Measurements from ENCODE around the gene PTH1R.
A peak's percentile ranks its signal among the peaks of the same experiment; 100 is the strongest.

Gene PTH1R

GRCh38 chr3:46877406-46878125 is at the start of gene PTH1R:
Gene PTH1R, plus strand, starts transcription at chr3:46877721. Its CDS starts 5,839 bp downstream, at chr3:46883560.
- DNase-seq (ENCODE audit: low read depth) = no peak

- peak; percentile 9 for DNase-seq (ENCODE audit: low read depth)
Measured at GRCh38 chr3:46829699-46830208, 47.8 kb upstream of the PTH1R start.

GRCh38 chr3:46830801-46831200 is 46.7 kb upstream of the PTH1R start:
- no peak for DNase-seq (ENCODE audit: low read depth)

DNA sequence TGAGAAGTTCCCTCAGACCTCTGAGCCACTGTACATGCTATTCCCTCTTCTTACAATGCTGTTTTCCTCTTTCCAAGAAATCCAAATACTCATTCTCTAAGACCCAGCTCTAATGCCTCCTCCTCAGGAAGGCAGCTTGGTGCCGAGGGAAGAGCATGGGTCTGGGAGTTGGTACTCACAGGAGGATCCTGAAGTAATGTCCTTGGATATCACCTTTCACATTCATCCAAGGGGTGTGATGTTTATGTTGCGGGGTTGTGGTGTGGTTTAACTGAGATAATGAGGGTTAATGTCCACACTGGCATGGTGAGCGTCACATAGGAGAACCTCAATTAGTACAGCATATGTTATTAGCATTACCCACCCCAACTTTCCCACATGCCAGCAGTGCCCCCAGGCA is 46.2 kb upstream of the PTH1R start:
- no peak for DNase-seq (ENCODE audit: low read depth)

DNA sequence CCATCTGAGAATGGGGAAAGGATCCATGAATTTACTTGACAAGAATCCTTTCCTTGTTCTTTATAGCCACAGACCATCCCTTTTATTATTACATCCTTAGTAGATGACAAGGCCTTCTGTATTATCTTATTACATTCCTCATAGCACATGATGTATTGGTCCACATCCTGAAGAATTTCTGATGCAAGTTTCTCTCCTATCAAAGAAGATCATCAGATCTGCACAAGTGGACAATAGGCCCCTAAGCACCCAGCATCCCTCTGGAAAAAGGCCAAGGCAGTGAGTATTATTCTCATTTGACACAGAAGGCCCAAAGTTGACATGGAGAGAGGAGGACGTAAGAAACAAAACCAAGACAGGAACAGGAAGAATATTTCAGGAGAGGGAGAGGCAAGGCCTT is 45.7 kb upstream of the PTH1R start:
- no peak for DNase-seq (ENCODE audit: low read depth)

DNA sequence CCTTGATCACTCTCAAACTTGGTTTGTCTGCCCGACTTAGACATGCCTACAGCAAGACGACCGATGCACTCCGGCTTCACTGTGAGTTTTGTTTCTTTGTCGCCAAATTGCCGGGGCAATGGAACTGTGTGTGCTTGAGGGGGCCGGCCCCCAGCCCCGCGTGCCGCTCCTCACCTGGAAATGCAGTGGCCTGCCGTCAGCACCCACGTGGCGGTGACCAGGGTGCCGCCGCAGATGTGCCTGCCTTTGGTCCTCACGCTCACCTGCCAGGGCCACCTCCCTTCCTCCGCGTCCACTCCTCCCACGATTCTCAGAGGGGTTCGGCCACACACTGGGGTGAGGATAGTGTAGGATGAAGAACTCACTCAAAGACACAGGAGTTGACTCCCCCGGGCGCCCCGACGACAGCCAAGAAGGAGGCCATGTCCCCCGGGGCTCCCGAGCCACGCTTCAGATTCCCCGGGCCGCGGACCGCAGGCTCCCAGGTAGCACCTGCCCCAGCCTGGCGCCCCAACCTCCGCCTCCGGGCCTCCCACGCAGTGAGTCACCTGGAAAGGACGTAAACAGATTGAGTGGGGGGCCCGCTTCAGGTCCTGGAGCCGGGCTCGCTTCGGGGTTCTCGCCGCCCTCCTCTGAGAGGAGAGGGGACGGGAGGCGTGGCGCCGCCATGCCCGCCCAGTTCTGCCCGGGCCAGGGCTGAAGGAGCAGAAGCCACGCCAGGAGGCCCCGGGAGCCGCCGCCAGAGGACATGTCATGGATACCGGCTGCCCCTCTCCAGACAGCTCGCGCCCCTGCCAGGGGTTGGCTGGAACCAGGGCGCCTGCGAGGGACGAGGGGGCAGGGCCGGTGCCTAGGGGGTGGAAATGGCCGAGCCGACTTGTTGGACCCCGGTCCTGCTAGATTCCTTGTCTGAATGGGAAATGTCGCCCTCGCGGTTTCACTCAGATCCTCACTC is 43.9 kb upstream of the PTH1R start:
- DNase-seq (ENCODE audit: low read depth) = no peak

GRCh38 chr3:46835054-46835453 is 42.5 kb upstream of the PTH1R start:
- no peak for DNase-seq (ENCODE audit: low read depth)

DNA sequence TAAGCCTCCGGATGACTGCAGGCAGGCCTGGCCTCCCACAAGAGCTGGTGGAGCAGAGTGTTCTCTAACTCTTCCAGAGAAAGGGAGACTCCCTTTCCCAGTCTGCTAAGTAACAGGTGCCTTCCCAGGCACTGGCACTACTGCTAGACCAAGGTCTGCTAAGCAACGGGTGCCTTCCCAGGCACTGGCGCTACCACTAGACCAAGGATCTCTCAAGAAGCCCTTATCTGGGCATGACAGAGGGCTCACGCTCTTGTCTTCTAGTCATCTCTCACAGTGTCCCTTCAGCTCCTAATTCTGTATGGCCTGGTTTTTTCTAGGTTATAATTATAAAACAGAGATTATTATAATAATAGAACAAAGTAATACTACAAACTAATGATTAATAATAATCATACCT is 42.0 kb upstream of the PTH1R start:
- DNase-seq (ENCODE audit: low read depth) = no peak

DNA sequence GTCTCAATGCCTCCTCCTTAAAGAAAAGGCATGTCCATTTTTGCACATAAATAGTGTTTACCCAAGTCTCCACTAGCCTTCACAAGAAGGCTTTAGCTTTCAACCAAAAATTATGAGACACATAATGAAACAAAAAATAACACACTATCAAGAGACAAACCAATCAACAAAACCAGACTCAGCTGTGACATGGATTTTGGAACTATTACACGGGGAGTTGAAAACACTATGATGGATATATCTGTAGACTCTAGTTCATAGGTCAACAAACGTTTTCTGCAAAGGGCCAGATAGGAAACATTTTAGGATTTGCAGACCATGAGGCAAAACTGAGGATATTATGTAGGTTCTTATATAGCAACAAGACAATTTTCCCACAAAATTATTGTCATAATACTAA is 39.2 kb upstream of the PTH1R start:
- DNase-seq (ENCODE audit: low read depth) = no peak

- no peak for DNase-seq (ENCODE audit: low read depth)
Measured at GRCh38 chr3:46840491-46840890, 37.0 kb upstream of the PTH1R start.

DNA sequence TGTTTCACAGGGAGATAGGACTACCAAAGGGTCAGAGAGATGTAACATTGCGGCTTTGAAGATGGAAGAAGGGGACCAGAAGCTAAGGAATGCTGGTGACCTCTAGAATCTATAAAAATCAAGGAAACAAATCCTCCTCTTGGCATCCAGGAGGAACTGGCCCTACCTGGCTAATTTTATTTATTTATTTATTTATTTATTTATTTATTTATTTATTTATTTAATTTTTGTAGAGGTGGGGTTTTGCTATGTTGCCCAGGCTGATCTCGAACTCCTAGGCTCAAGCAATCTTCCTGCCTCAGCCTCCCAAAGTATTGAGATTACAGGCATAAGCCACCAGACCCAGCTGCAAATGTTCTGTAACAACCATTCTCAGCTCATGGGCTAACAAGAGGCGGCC is 34.0 kb upstream of the PTH1R start:
- DNase-seq (ENCODE audit: low read depth) = no peak

- no peak for DNase-seq (ENCODE audit: low read depth)
Measured at GRCh38 chr3:46844397-46844796, 33.1 kb upstream of the PTH1R start.

DNA sequence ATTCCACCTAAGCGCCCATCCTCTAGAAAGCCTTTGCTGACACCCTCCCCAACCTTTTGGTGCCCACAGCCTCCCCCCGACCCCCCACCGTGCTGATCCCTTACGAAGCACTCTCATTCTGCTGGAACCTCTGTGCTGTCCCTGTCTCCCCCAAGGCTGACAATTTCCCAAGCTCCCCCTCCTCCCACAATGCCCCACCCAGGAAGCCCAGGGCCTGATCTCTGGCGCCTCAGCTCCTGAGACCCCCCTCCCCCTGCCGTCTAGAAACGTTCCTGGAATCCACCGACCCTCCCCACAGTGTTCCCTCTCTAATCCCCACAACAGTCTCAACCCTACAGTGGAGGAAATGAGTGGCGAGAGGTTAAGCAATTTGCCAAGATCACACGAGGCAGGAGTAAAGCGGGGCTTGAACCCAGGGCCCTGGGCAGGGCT is 32.6 kb upstream of the PTH1R start:
- no peak for DNase-seq (ENCODE audit: low read depth)

GRCh38 chr3:46845397-46845859 is 32.1 kb upstream of the PTH1R start:
- DNase-seq (ENCODE audit: low read depth) = no peak

DNA sequence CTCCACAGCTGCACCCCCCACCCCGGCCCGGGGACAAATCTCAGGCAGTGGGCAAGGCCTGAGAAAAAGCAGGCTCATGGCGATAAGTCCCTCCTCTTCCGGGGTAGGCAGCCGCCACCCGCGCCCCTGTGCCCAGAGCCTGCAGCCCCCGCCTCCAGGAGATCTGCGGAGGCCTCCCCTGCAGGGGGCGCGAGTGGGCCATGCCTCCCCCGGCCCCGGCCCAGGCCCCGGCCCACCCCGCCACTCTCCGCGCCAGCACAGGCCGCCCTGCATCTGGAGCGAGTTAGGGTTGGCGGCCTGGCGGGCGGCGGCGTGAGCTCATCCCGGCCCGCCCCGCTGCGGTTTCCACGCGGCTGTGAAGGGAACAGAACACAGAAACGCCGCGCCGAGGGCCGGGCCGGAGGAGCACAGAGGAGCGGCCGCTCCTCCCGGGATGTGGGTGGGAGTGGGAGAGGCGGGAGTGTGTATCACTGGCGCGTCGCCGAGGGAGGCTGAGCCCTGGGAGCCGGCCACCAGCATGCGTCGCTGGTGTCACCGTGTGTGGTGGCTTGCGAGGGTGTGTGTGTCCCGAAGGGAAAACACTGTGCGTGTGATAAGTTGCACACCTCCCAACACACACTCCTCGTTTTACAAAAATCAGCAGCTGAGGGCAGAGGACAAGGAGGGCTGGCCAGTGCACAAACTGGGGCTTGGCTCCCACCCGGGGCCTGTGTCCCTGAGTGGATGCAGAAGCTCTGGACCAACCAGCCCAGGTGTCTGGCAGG is 31.5 kb upstream of the PTH1R start:
- DNase-seq (ENCODE audit: low read depth) = peak; percentile 41

- DNase-seq (ENCODE audit: low read depth) = no peak
Measured at GRCh38 chr3:46846624-46847542, 30.6 kb upstream of the PTH1R start.

GRCh38 chr3:46847744-46848143 is 29.8 kb upstream of the PTH1R start:
- no peak for DNase-seq (ENCODE audit: low read depth)

- DNase-seq (ENCODE audit: low read depth) = no peak
Measured at GRCh38 chr3:46848271-46849044, 29.1 kb upstream of the PTH1R start.

GRCh38 chr3:46849045-46849631 is 28.4 kb upstream of the PTH1R start:
- DNase-seq (ENCODE audit: low read depth) = no peak
